GM12878 (cell line): ENCODE measurements around the gene BTK. TPM values are rescaled to one million over a fixed set of nuclear protein-coding genes. Genes with fewer than 3 reads are reported as not detected.

Experiments used
- BRCA1 ChIP-seq: IDR thresholded peaks from 2 replicates; pipeline ENCODE4 v1.6.1; 2011; ENCODE audit warnings: low read depth, low read length, improper control_type of control experiment
- CEBPB ChIP-seq, 2 experiments: fragments of 150-350 bp in 1 of 2; IDR thresholded peaks; 2 replicates each; pipeline ENCODE4 v1.6.1; 2012 to 2014; ENCODE audit warnings: low read depth in 2 of 2, low read length in 2 of 2, borderline replicate concordance in 1 of 2, inconsistent platforms in 1 of 2
- CREB1 ChIP-seq: IDR thresholded peaks from 2 replicates; pipeline ENCODE4 v1.6.1; 2012; ENCODE audit warnings: low read depth, mild to moderate bottlenecking, inconsistent platforms
- IRF4 ChIP-seq: IDR thresholded peaks from 2 replicates; pipeline ENCODE4 v1.6.1; 2011; ENCODE audit warnings: low read depth, low read length
- JUNB ChIP-seq: IDR thresholded peaks from 2 replicates; pipeline ENCODE4 v1.6.1; 2016; ENCODE audit warnings: antibody characterized with exemption, mild to moderate bottlenecking
- NBN ChIP-seq: fragments of 450-650 bp; IDR thresholded peaks from 2 replicates; pipeline ENCODE4 v1.6.1; 2016
- NFYB ChIP-seq: IDR thresholded peaks from 2 replicates; pipeline ENCODE4 v1.6.1; 2011; ENCODE audit warnings: low read depth, mild to moderate bottlenecking, low read length, improper control_type of control experiment, moderate library complexity; ENCODE audit not compliant: insufficient read depth
- POU2F2 ChIP-seq: IDR thresholded peaks from 3 replicates; pipeline ENCODE4 v1.6.1; 2011; ENCODE audit warnings: low read depth, mild to moderate bottlenecking, low read length, borderline replicate concordance
- SREBF1 ChIP-seq: IDR thresholded peaks from 2 replicates; pipeline ENCODE4 v1.6.1; 2012; ENCODE audit warnings: mild to moderate bottlenecking, low read length
- SREBF2 ChIP-seq: IDR thresholded peaks from 2 replicates; pipeline ENCODE4 v1.6.1; 2012; ENCODE audit warnings: mild to moderate bottlenecking, low read length
- TARDBP ChIP-seq: IDR thresholded peaks from 2 replicates; pipeline ENCODE4 v1.6.1; 2016; ENCODE audit warnings: borderline replicate concordance
- YBX1 ChIP-seq: fragments of 450-650 bp; IDR thresholded peaks from 2 replicates; pipeline ENCODE4 v1.6.1; 2016; ENCODE audit warnings: antibody characterized with exemption
- YY1 ChIP-seq: IDR thresholded peaks from 2 replicates; pipeline ENCODE4 v1.6.1; 2011; ENCODE audit warnings: low read depth, mild to moderate bottlenecking, low read length
- ZNF24 ChIP-seq: fragments of 450-650 bp; IDR thresholded peaks from 2 replicates; pipeline ENCODE4 v1.6.1; 2017; ENCODE audit warnings: antibody characterized with exemption, mild to moderate bottlenecking
- polyA plus RNA-seq, 11 experiments: library from polyadenylated mRNA; depleted of rRNA in 4 of 11; unstranded in 6 of 11; stranded (reverse) in 5 of 11; fragments of >200 nt; fragmentation: Nextera tagmentation in 4 of 11; fragmentation: Illumina TruSeq in 1 of 11; extraction: Ambion mirVana in 4 of 11; extraction: Trizol in 1 of 11; gene quantifications; 1 replicate in 1 of 11; 2 replicates in 10 of 11; pipeline versions ENCODE4 v1.2.1 to v1.2.3, GENCODE V29; 2011 to 2016; ENCODE audit warnings: inconsistent platforms in 2 of 11, missing spikeins in 2 of 11, low read depth in 1 of 11
- total RNA-seq, 4 experiments: library from RNA; depleted of rRNA in 3 of 4; stranded (reverse); fragments of >200 nt in 3 of 4; fragmentation: Illumina TruSeq in 1 of 4; extraction: Trizol in 1 of 4; gene quantifications; 2 replicates each; pipeline versions ENCODE4 v1.2.1 to v1.2.3, GENCODE V29; 2013 to 2021
- TF ChIP-seq, protein P1 (sequence below): fragments of 450-650 bp; IDR thresholded peaks from 2 replicates; pipeline ENCODE4 v1.6.1; 2017; ENCODE audit warnings: mild to moderate bottlenecking, moderate library complexity
- TF ChIP-seq, protein P2 (sequence below): IDR thresholded peaks from 2 replicates; pipeline ENCODE4 v1.6.1; 2011; ENCODE audit warnings: low read depth, mild to moderate bottlenecking, low read length, moderate library complexity, borderline replicate concordance; ENCODE audit errors: extremely low read depth
- TF ChIP-seq, protein P3 (sequence below): fragments of 150-350 bp; IDR thresholded peaks from 2 replicates; pipeline ENCODE4 v1.6.1; 2014; ENCODE audit warnings: mild to moderate bottlenecking, low read depth, low read length
- TF ChIP-seq, protein P4 (sequence below), 3 experiments: IDR thresholded peaks in 2 of 3; conservative IDR thresholded peaks in 1 of 3; 2 replicates each; pipeline ENCODE4 v1.5.1; 2011; ENCODE audit warnings: low read depth in 3 of 3, low read length in 3 of 3, mild to moderate bottlenecking in 3 of 3, control low read depth in 2 of 3, moderate library complexity in 2 of 3, inconsistent platforms in 1 of 3, mixed read lengths in 1 of 3; ENCODE audit not compliant: control insufficient read depth in 2 of 3, insufficient read depth in 1 of 3; ENCODE audit errors: extremely low read depth in 1 of 3
- TF ChIP-seq, protein P5 (sequence below): IDR thresholded peaks from 2 replicates; pipeline ENCODE4 v1.6.1; 2012; ENCODE audit warnings: low read depth, low read length, improper control_type of control experiment

Gene BTK
- total and polyA plus RNA-seq, 10 of the 15 experiments (the other 5 are each of a cell fraction or from before 2014, with no cell fraction given), result 24.0 to 154 (median 88.9) TPM

DNA sequence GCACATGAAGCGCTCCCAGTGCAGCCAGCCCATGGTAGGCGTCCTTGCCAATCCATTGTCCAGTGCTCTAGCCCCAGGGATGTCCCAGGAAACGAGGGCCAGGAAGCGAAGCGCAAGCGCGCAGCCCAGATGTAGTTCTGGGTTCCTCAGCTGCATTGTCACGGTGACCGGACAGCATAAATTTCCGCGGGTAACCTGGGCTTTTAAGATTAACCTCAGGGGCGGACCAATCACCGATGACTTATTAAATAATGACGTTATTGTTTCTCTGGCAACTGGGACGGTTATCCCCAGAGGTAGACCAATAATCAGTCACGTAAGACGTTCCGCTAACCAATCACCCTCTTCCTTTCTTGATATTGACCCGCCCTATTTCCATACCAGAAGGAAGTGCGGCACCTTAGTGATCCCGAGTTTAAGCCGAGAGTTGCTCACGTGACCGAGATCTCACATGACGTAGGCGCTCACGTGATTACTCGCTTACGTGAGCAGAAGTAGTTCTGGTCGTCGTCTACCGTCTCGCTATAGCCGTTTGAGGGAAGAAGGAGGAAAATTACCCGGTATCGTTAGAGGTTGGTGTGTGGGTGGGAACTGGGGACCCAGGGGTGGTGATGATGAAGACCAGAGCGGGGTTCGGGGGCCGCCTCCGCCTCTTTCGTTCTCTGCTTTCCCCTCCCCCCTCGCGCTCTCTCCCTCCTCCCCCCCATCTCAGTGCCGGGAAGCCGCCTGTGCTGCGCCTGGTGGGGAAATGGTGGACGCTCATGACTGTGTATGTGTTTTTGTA, 21.9 kb upstream of the BTK start, which contains the start of the genes GLA and HNRNPH2 (continued):
- TF ChIP-seq, protein P1, sequence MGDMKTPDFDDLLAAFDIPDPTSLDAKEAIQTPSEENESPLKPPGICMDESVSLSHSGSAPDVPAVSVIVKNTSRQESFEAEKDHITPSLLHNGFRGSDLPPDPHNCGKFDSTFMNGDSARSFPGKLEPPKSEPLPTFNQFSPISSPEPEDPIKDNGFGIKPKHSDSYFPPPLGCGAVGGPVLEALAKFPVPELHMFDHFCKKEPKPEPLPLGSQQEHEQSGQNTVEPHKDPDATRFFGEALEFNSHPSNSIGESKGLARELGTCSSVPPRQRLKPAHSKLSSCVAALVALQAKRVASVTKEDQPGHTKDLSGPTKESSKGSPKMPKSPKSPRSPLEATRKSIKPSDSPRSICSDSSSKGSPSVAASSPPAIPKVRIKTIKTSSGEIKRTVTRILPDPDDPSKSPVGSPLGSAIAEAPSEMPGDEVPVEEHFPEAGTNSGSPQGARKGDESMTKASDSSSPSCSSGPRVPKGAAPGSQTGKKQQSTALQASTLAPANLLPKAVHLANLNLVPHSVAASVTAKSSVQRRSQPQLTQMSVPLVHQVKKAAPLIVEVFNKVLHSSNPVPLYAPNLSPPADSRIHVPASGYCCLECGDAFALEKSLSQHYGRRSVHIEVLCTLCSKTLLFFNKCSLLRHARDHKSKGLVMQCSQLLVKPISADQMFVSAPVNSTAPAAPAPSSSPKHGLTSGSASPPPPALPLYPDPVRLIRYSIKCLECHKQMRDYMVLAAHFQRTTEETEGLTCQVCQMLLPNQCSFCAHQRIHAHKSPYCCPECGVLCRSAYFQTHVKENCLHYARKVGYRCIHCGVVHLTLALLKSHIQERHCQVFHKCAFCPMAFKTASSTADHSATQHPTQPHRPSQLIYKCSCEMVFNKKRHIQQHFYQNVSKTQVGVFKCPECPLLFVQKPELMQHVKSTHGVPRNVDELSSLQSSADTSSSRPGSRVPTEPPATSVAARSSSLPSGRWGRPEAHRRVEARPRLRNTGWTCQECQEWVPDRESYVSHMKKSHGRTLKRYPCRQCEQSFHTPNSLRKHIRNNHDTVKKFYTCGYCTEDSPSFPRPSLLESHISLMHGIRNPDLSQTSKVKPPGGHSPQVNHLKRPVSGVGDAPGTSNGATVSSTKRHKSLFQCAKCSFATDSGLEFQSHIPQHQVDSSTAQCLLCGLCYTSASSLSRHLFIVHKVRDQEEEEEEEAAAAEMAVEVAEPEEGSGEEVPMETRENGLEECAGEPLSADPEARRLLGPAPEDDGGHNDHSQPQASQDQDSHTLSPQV, result no peak
- TF ChIP-seq, protein P2, sequence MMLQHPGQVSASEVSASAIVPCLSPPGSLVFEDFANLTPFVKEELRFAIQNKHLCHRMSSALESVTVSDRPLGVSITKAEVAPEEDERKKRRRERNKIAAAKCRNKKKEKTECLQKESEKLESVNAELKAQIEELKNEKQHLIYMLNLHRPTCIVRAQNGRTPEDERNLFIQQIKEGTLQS, result peak; percentile 94
- no peak for TF ChIP-seq JUNB
- TF ChIP-seq NBN, result peak; percentile 97
- TF ChIP-seq SREBF1, result no peak
- TF ChIP-seq, protein P3, sequence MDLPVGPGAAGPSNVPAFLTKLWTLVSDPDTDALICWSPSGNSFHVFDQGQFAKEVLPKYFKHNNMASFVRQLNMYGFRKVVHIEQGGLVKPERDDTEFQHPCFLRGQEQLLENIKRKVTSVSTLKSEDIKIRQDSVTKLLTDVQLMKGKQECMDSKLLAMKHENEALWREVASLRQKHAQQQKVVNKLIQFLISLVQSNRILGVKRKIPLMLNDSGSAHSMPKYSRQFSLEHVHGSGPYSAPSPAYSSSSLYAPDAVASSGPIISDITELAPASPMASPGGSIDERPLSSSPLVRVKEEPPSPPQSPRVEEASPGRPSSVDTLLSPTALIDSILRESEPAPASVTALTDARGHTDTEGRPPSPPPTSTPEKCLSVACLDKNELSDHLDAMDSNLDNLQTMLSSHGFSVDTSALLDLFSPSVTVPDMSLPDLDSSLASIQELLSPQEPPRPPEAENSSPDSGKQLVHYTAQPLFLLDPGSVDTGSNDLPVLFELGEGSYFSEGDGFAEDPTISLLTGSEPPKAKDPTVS, result no peak
- no peak for TF ChIP-seq IRF4
- peak; percentile 92 for TF ChIP-seq YY1
- TF ChIP-seq CEBPB (IDR thresholded peaks at IDR 0.05; ENCODE audit: borderline replicate concordance in 1 of 2, low read depth in 2 of 2, low read length in 2 of 2), result peak in 1 of 2 experiments; percentile 19; a peak in 1 of 4 replicates
- TF ChIP-seq, protein P4, sequence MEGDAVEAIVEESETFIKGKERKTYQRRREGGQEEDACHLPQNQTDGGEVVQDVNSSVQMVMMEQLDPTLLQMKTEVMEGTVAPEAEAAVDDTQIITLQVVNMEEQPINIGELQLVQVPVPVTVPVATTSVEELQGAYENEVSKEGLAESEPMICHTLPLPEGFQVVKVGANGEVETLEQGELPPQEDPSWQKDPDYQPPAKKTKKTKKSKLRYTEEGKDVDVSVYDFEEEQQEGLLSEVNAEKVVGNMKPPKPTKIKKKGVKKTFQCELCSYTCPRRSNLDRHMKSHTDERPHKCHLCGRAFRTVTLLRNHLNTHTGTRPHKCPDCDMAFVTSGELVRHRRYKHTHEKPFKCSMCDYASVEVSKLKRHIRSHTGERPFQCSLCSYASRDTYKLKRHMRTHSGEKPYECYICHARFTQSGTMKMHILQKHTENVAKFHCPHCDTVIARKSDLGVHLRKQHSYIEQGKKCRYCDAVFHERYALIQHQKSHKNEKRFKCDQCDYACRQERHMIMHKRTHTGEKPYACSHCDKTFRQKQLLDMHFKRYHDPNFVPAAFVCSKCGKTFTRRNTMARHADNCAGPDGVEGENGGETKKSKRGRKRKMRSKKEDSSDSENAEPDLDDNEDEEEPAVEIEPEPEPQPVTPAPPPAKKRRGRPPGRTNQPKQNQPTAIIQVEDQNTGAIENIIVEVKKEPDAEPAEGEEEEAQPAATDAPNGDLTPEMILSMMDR (IDR thresholded peaks at IDR 0.05 in 2 of 3, conservative IDR thresholded peaks at IDR 0.05 in 1 of 3; ENCODE audit: control insufficient read depth in 2 of 3, extremely low read depth in 1 of 3, insufficient read depth in 1 of 3, low read depth in 3 of 3, low read length in 3 of 3), result no peak
- peak; percentile 11; the same call in 1 of the 3 replicates for TF ChIP-seq POU2F2
- TF ChIP-seq SREBF2, result no peak
- no peak for TF ChIP-seq TARDBP
- peak; percentile 96 for TF ChIP-seq CREB1
- TF ChIP-seq ZNF24, result no peak
- TF ChIP-seq, protein P5, sequence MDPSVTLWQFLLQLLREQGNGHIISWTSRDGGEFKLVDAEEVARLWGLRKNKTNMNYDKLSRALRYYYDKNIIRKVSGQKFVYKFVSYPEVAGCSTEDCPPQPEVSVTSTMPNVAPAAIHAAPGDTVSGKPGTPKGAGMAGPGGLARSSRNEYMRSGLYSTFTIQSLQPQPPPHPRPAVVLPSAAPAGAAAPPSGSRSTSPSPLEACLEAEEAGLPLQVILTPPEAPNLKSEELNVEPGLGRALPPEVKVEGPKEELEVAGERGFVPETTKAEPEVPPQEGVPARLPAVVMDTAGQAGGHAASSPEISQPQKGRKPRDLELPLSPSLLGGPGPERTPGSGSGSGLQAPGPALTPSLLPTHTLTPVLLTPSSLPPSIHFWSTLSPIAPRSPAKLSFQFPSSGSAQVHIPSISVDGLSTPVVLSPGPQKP, result no peak
- TF ChIP-seq BRCA1, result 0 out of 2 replicates have a peak, but pooled peaks have one; percentile 14
- TF ChIP-seq NFYB, result peak; percentile 74
- no peak for TF ChIP-seq YBX1
